GM19452 (cell line): ENCODE measurements around the gene MKLN1.
"Not testable (repeated sequence)": the region's sequence is repeated elsewhere in the genome, so short reads cannot be mapped to it uniquely, and the experiment has no call there.

ENCODE experiments used
- ATAC-seq: cut with Tn5 transposase; IDR thresholded peaks from one replicate; pipeline ENCODE4 v1.9.1; 2021; ENCODE audit not compliant: unreplicated experiment

MKLN1 gene

GRCh38 chr7:131497454-131497853 is 169.8 kb downstream of the MKLN1 start:
- ATAC-seq = no peak

- no peak for ATAC-seq
These were observed 170.7 kb downstream of the MKLN1 start for GRCh38 chr7:131498237-131498885.

GRCh38 chr7:131499801-131500200 is 172.1 kb downstream of the MKLN1 start:
- ATAC-seq = no peak

- ATAC-seq = no peak
These were observed 172.7 kb downstream of the MKLN1 start for GRCh38 chr7:131500357-131500756.

- ATAC-seq = peak; percentile 95
These were observed 173.7 kb downstream of the MKLN1 start for GRCh38 chr7:131501422-131501821.

GRCh38 chr7:131501930-131502685 is 174.4 kb downstream of the MKLN1 start:
- ATAC-seq = no peak

- no peak for ATAC-seq
These were observed 175.3 kb downstream of the MKLN1 start for GRCh38 chr7:131502810-131503508.

- no peak for ATAC-seq
These were observed 176.0 kb downstream of the MKLN1 start for GRCh38 chr7:131503639-131504038.

- ATAC-seq = no peak
These were observed 176.7 kb downstream of the MKLN1 start for GRCh38 chr7:131504157-131504899.

- ATAC-seq = not testable (repeated sequence)
These were observed 177.5 kb downstream of the MKLN1 start for GRCh38 chr7:131505037-131505620.

- no peak for ATAC-seq
These were observed 178.2 kb downstream of the MKLN1 start for GRCh38 chr7:131505636-131506557.

GRCh38 chr7:131506597-131506996 is 178.9 kb downstream of the MKLN1 start:
- ATAC-seq = no peak

- ATAC-seq = peak; percentile 73
These were observed 180.1 kb downstream of the MKLN1 start for GRCh38 chr7:131507592-131508331.

GRCh38 chr7:131508754-131509486 is 181.2 kb downstream of the MKLN1 start:
- ATAC-seq = no peak

GRCh38 chr7:131509781-131510180 is 182.1 kb downstream of the MKLN1 start:
- no peak for ATAC-seq

- ATAC-seq = no peak
These were observed 183.4 kb downstream of the MKLN1 start for GRCh38 chr7:131511071-131511470.

GRCh38 chr7:131511774-131512535 is 184.3 kb downstream of the MKLN1 start:
- no peak for ATAC-seq
